Activated CD8-positive, alpha-beta memory T cell treated with anti-CD3 and anti-CD28 coated beads, Interleukin-2, amount 50 U/mL, for 48 hours (primary cell): ENCODE data around the gene SRP54.
"Not testable (repeated sequence)": the region's sequence is repeated elsewhere in the genome, so short reads cannot be mapped to it uniquely, and the experiment has no call there.

Source experiments
- DNase-seq: peaks from one replicate; pipeline ENCODE4 v3.0.0-alpha.2; 2020

SRP54 gene

GRCh38 chr14:34985740-34986139, 2.9 kb downstream of the SRP54 start:
- no peak for DNase-seq

- no peak for DNase-seq
These were observed 4.4 kb downstream of the SRP54 start for GRCh38 chr14:34987180-34987579.

- no peak for DNase-seq
These were observed 7.0 kb downstream of the SRP54 start for GRCh38 chr14:34989762-34990161.

GRCh38 chr14:34993426-34993825, 10.6 kb downstream of the SRP54 start:
- DNase-seq = no peak

- DNase-seq = no peak
These were observed 11.9 kb downstream of the SRP54 start for GRCh38 chr14:34994668-34995067.

- no peak for DNase-seq
These were observed 15.0 kb downstream of the SRP54 start for GRCh38 chr14:34997762-34998161.

- no peak for DNase-seq
These were observed 16.7 kb downstream of the SRP54 start for GRCh38 chr14:34999500-34999899.

GRCh38 chr14:35001621-35002020, 18.8 kb downstream of the SRP54 start:
- DNase-seq = no peak

- no peak for DNase-seq
These were observed 22.0 kb downstream of the SRP54 start for GRCh38 chr14:35004839-35005238.

GRCh38 chr14:35016568-35016967, 33.8 kb downstream of the SRP54 start:
- DNase-seq = no peak

GRCh38 chr14:35020713-35021112, 37.9 kb downstream of the SRP54 start:
- no peak for DNase-seq

- no peak for DNase-seq
These were observed 45.6 kb downstream of the SRP54 start for GRCh38 chr14:35028435-35028834.

GRCh38 chr14:35032562-35032961, 49.8 kb downstream of the SRP54 start:
- DNase-seq = no peak

- no peak for DNase-seq
These were observed 51.6 kb downstream of the SRP54 start for GRCh38 chr14:35034440-35034833.

GRCh38 chr14:35034944-35035554, 52.3 kb downstream of the SRP54 start:
- DNase-seq = not testable (repeated sequence)

- not testable (repeated sequence) for DNase-seq
These were observed 55.5 kb downstream of the SRP54 start for GRCh38 chr14:35038312-35038711.

- DNase-seq = no peak
These were observed 59.8 kb downstream of the SRP54 start for GRCh38 chr14:35042632-35043031.

GRCh38 chr14:35043046-35043445, 60.3 kb downstream of the SRP54 start:
- no peak for DNase-seq

- DNase-seq = no peak
These were observed 62.4 kb downstream of the SRP54 start for GRCh38 chr14:35044939-35045797.

- DNase-seq = no peak
These were observed 62.9 kb downstream of the SRP54 start for GRCh38 chr14:35045798-35046047.

- DNase-seq = peak; percentile 98
These were observed 63.4 kb downstream of the SRP54 start, which contains the start of gene FAM177A1 for GRCh38 chr14:35046048-35046750. Gene FAM177A1, plus strand, starts transcription at chr14:35046272. Its CDS starts 192 bp downstream, at chr14:35046464.

- DNase-seq = no peak
These were observed 64.2 kb downstream of the SRP54 start for GRCh38 chr14:35046751-35047536.

GRCh38 chr14:35047976-35048513, 65.3 kb downstream of the SRP54 start:
- DNase-seq = no peak
